OCI-LY3 (cell line): ENCODE data around the gene DBF4B.

Source experiments
- H2AFZ ChIP-seq: fragments of 200-600, 300-600 bp; shearing (Covaris generic); 2 replicates; pipeline ENCODE4 v1.6.0; 2014; ENCODE audit warnings: antibody characterized with exemption, low read depth, low read length
- H3K27ac ChIP-seq: fragments of 200-600, 300-600 bp; sonication (generic); 2 replicates; pipeline ENCODE4 v1.5.1; 2014; ENCODE audit warnings: mild to moderate bottlenecking, low read length, moderate library complexity, mixed read lengths
- H3K27me3 ChIP-seq: fragments of 200-600, 300-600 bp; sonication (generic); 2 replicates; pipeline ENCODE4 v1.6.1; 2014; ENCODE audit warnings: low read depth, low read length, mixed read lengths
- H3K36me3 ChIP-seq: fragments of 200-600, 300-600 bp; sonication (generic); replicated peaks from 2 replicates; pipeline ENCODE3; 2014; ENCODE audit warnings: low read depth, low read length, mixed read lengths
- H3K4me1 ChIP-seq: fragments of 300-600, 200-600 bp; sonication (generic); 2 replicates; pipeline ENCODE4 v1.6.1; 2014; ENCODE audit warnings: low read length, mixed read lengths
- H3K4me2 ChIP-seq: fragments of 200-600, 300-600 bp; sonication (generic); 2 replicates; pipeline ENCODE4 v1.6.1; 2014; ENCODE audit warnings: low read length, mixed read lengths
- H3K4me3 ChIP-seq: fragments of 300-600, 200-600 bp; sonication (generic); 2 replicates; pipeline ENCODE4 v1.5.1; 2014; ENCODE audit warnings: antibody characterized with exemption, mild to moderate bottlenecking, low read length, moderate library complexity
- H3K79me2 ChIP-seq: fragments of 300-600, 200-600 bp; shearing (Covaris generic); 2 replicates; pipeline ENCODE4 v1.6.1; 2014; ENCODE audit warnings: mild to moderate bottlenecking, low read length, mixed read lengths
- H3K9ac ChIP-seq: fragments of 300-600, 200-600 bp; shearing (Covaris generic); 2 replicates; pipeline ENCODE4 v1.6.0; 2014; ENCODE audit warnings: mild to moderate bottlenecking, low read length, moderate library complexity
- H3K9me3 ChIP-seq: fragments of 200-600, 300-600 bp; shearing (Covaris generic); 2 replicates; pipeline ENCODE4 v1.6.1; 2014; ENCODE audit warnings: low read length, mixed read lengths; ENCODE audit not compliant: insufficient read depth
- H4K20me1 ChIP-seq: fragments of 200-600, 300-600 bp; sonication (generic); 2 replicates; pipeline ENCODE4 v1.6.1; 2016; ENCODE audit warnings: low read length, mixed read lengths; ENCODE audit not compliant: insufficient read depth
- CTCF ChIP-seq: fragments of 200-600, 300-600 bp; sonication (generic); IDR thresholded peaks from 2 replicates; pipeline ENCODE4 v1.5.1; 2014; ENCODE audit warnings: antibody characterized with exemption, low read length, low read depth
- EZH2phosphoT487 ChIP-seq: fragments of 200-600 bp; shearing (Covaris generic); IDR thresholded peaks from 2 replicates; pipeline ENCODE4 v1.6.1; 2018; ENCODE audit warnings: antibody characterized with exemption, mixed run types, low read depth

DBF4B gene

GRCh38 chr17:44795421-44795820 lies 87.0 kb downstream of the DBF4B start:
- peaks cover 13% of the 10 kb centered on the region for H3K36me3 ChIP-seq
- H3K9me3 ChIP-seq = no peaks in the 10 kb centered on the region
- TF ChIP-seq CTCF (no peak), EZH2phosphoT487 (no peak)
- no peaks in the 10 kb centered on the region for H3K4me1 ChIP-seq
- no peak overlapping the region for H3K9ac ChIP-seq
- no peaks in the 10 kb centered on the region for H4K20me1 ChIP-seq
- no peaks in the 10 kb centered on the region for H3K79me2 ChIP-seq
- H3K4me3 ChIP-seq = no peak overlapping the region
- no peak overlapping the region for H3K27ac ChIP-seq
- H3K27me3 ChIP-seq = no peaks in the 10 kb centered on the region
- H2AFZ ChIP-seq = no peak overlapping the region
- no peak overlapping the region for H3K4me2 ChIP-seq

GRCh38 chr17:44795928-44796327 lies 87.5 kb downstream of the DBF4B start:
- H3K27me3 ChIP-seq = no peaks in the 10 kb centered on the region
- no peaks in the 10 kb centered on the region for H3K4me1 ChIP-seq
- H3K4me2 ChIP-seq = no peak overlapping the region
- no peak for TF ChIP-seq EZH2phosphoT487
- no peak overlapping the region for H2AFZ ChIP-seq
- H3K79me2 ChIP-seq = no peaks in the 10 kb centered on the region
- H3K4me3 ChIP-seq = no peak overlapping the region
- no peaks in the 10 kb centered on the region for H4K20me1 ChIP-seq
- no peak overlapping the region for H3K9ac ChIP-seq
- H3K9me3 ChIP-seq = no peaks in the 10 kb centered on the region
- no peak overlapping the region for H3K27ac ChIP-seq
- peaks cover 17% of the 10 kb centered on the region for H3K36me3 ChIP-seq

- Histone ChIP-seq H3K79me2 (no peaks in the 10 kb centered on the region), H3K4me3 (no peak overlapping the region), H3K4me1 (no peaks in the 10 kb centered on the region), H3K27me3 (no peaks in the 10 kb centered on the region), H3K36me3 (peaks cover 21% of the 10 kb centered on the region), H2AFZ (no peak overlapping the region), H3K9ac (no peak overlapping the region), H3K27ac (no peak overlapping the region), H3K4me2 (no peak overlapping the region), H4K20me1 (no peaks in the 10 kb centered on the region), H3K9me3 (no peaks in the 10 kb centered on the region)
- TF ChIP-seq CTCF = no peak
- no peak for TF ChIP-seq EZH2phosphoT487
Measured at GRCh38 chr17:44796731-44797130, 88.3 kb downstream of the DBF4B start.

GRCh38 chr17:44797802-44798201 lies 89.3 kb downstream of the DBF4B start:
- H2AFZ ChIP-seq = no peak overlapping the region
- no peak overlapping the region for H3K4me3 ChIP-seq
- no peaks in the 10 kb centered on the region for H3K4me1 ChIP-seq
- H3K9me3 ChIP-seq = no peaks in the 10 kb centered on the region
- H3K27me3 ChIP-seq = no peaks in the 10 kb centered on the region
- H3K79me2 ChIP-seq = no peaks in the 10 kb centered on the region
- TF ChIP-seq CTCF (no peak), EZH2phosphoT487 (no peak)
- no peak overlapping the region for H3K27ac ChIP-seq
- H3K36me3 ChIP-seq = peaks cover 28% of the 10 kb centered on the region
- no peak overlapping the region for H3K9ac ChIP-seq
- H3K4me2 ChIP-seq = no peak overlapping the region
- H4K20me1 ChIP-seq = no peaks in the 10 kb centered on the region

- no peaks in the 10 kb centered on the region for H3K9me3 ChIP-seq
- H4K20me1 ChIP-seq = no peaks in the 10 kb centered on the region
- no peaks in the 10 kb centered on the region for H3K27me3 ChIP-seq
- no peak overlapping the region for H3K9ac ChIP-seq
- no peak overlapping the region for H3K4me2 ChIP-seq
- H3K4me3 ChIP-seq = no peak overlapping the region
- no peak overlapping the region for H3K27ac ChIP-seq
- TF ChIP-seq EZH2phosphoT487 (no peak), CTCF (no peak)
- H2AFZ ChIP-seq = no peak overlapping the region
- peaks cover 31% of the 10 kb centered on the region for H3K36me3 ChIP-seq
- H3K4me1 ChIP-seq = no peaks in the 10 kb centered on the region
- no peaks in the 10 kb centered on the region for H3K79me2 ChIP-seq
Measured at GRCh38 chr17:44798356-44798755, 89.9 kb downstream of the DBF4B start.
